Stimulated activated effector memory CD8-positive, alpha-beta T cell treated with anti-CD3 and anti-CD28 coated beads, Interleukin-12 subunit alpha, Interleukin-12 subunit beta, amount 100 ng/mL, for 72 hours (primary cell): ENCODE measurements around the gene HDAC6.
"Not testable (repeated sequence)": the region's sequence is repeated elsewhere in the genome, so short reads cannot be mapped to it uniquely, and the experiment has no call there.

Experiments used
- ATAC-seq: fragments of 150-1000 bp; cut with Tn5 transposase; 2 replicates; pipeline ENCODE4 v1.10.0; 2021
- DNase-seq, 2 donors: peaks; one replicate each; pipeline ENCODE4 v3.0.0; 2021 to 2022; ENCODE audit warnings: low spot score in 2 of 2
- H3K27ac Mint-ChIP-seq: one replicate; pipeline ENCODE4 v1.8.0; 2022; ENCODE audit warnings: mild to moderate bottlenecking, mixed read lengths
- H3K36me3 Mint-ChIP-seq: one replicate; pipeline ENCODE4 v1.8.0; 2022; ENCODE audit warnings: mild to moderate bottlenecking, mixed read lengths
- H3K4me1 Mint-ChIP-seq: one replicate; pipeline ENCODE4 v1.8.0; 2022; ENCODE audit warnings: mixed read lengths
- H3K4me3 Mint-ChIP-seq: one replicate; pipeline ENCODE4 v1.8.0; 2022; ENCODE audit warnings: mild to moderate bottlenecking, mixed read lengths
- H3K9me3 Mint-ChIP-seq: one replicate; pipeline ENCODE4 v1.8.0; 2022; ENCODE audit warnings: mixed read lengths

HDAC6 gene

GRCh38 chrX:48802089-48802904, 430 bp downstream of the HDAC6 start:
- Mint-ChIP-seq H3K4me1 (peaks cover 29% of the 10 kb centered on the region), H3K4me3 (peak overlapping the region; percentile 97), H3K27ac (peak overlapping the region; percentile 99), H3K36me3 (peaks cover 48% of the 10 kb centered on the region), H3K9me3 (no peaks in the 10 kb centered on the region)
- ATAC-seq (peak; percentile 66), DNase-seq (peak in 1 of 2 donors; percentile 49)

- peaks cover 48% of the 10 kb centered on the region for H3K36me3 Mint-ChIP-seq
- DNase-seq: no peak
- H3K9me3 Mint-ChIP-seq: no peaks in the 10 kb centered on the region
- peaks cover 29% of the 10 kb centered on the region for H3K4me1 Mint-ChIP-seq
- H3K27ac Mint-ChIP-seq: peak overlapping the region; percentile 99
- peak overlapping the region; percentile 97 for H3K4me3 Mint-ChIP-seq
- no peak for ATAC-seq
These were observed 986 bp downstream of the HDAC6 start for GRCh38 chrX:48802905-48803200.

GRCh38 chrX:48806081-48806480, 4.2 kb downstream of the HDAC6 start:
- DNase-seq (no peak), ATAC-seq (no peak)
- Mint-ChIP-seq H3K36me3 (peaks cover 50% of the 10 kb centered on the region), H3K27ac (peak overlapping the region; percentile 38), H3K4me3 (no peak overlapping the region), H3K4me1 (peaks cover 22% of the 10 kb centered on the region), H3K9me3 (no peaks in the 10 kb centered on the region)

- Mint-ChIP-seq H3K27ac (peak overlapping the region; percentile 17), H3K36me3 (peaks cover 25% of the 10 kb centered on the region), H3K9me3 (no peaks in the 10 kb centered on the region), H3K4me1 (no peaks in the 10 kb centered on the region), H3K4me3 (no peak overlapping the region)
- ATAC-seq (no peak), DNase-seq (no peak)
These were observed 11.8 kb downstream of the HDAC6 start for GRCh38 chrX:48813644-48814043.

- H3K27ac Mint-ChIP-seq: no peak overlapping the region
- no peak for ATAC-seq
- H3K4me1 Mint-ChIP-seq: no peaks in the 10 kb centered on the region
- no peak overlapping the region for H3K4me3 Mint-ChIP-seq
- peaks cover 25% of the 10 kb centered on the region for H3K36me3 Mint-ChIP-seq
- no peaks in the 10 kb centered on the region for H3K9me3 Mint-ChIP-seq
- DNase-seq: no peak
These were observed 12.9 kb downstream of the HDAC6 start for GRCh38 chrX:48814722-48815121.

GRCh38 chrX:48815266-48815665, 13.4 kb downstream of the HDAC6 start:
- no peak for DNase-seq
- no peak for ATAC-seq
- H3K36me3 Mint-ChIP-seq: peaks cover 22% of the 10 kb centered on the region
- H3K4me1 Mint-ChIP-seq: no peaks in the 10 kb centered on the region
- no peaks in the 10 kb centered on the region for H3K9me3 Mint-ChIP-seq
- peak overlapping the region; percentile 58 for H3K27ac Mint-ChIP-seq
- H3K4me3 Mint-ChIP-seq: no peak overlapping the region

GRCh38 chrX:48816014-48816810, 14.3 kb downstream of the HDAC6 start:
- DNase-seq (no peak), ATAC-seq (no peak)
- H3K27ac Mint-ChIP-seq: peak overlapping the region; percentile 58
- peaks cover 16% of the 10 kb centered on the region for H3K36me3 Mint-ChIP-seq
- no peaks in the 10 kb centered on the region for H3K9me3 Mint-ChIP-seq
- H3K4me3 Mint-ChIP-seq: no peak overlapping the region
- no peaks in the 10 kb centered on the region for H3K4me1 Mint-ChIP-seq

- no peak for ATAC-seq
- Mint-ChIP-seq H3K4me3 (no peak overlapping the region), H3K9me3 (no peaks in the 10 kb centered on the region), H3K36me3 (peaks cover 14% of the 10 kb centered on the region), H3K4me1 (no peaks in the 10 kb centered on the region), H3K27ac (no peak overlapping the region)
- no peak for DNase-seq
These were observed 16.2 kb downstream of the HDAC6 start for GRCh38 chrX:48818098-48818497.

- DNase-seq (no peak), ATAC-seq (no peak)
- H3K4me3 Mint-ChIP-seq: no peak overlapping the region
- H3K27ac Mint-ChIP-seq: no peak overlapping the region
- peaks cover 14% of the 10 kb centered on the region for H3K36me3 Mint-ChIP-seq
- H3K4me1 Mint-ChIP-seq: no peaks in the 10 kb centered on the region
- no peaks in the 10 kb centered on the region for H3K9me3 Mint-ChIP-seq
These were observed 17.0 kb downstream of the HDAC6 start for GRCh38 chrX:48818866-48819265.

GRCh38 chrX:48819394-48819793, 17.5 kb downstream of the HDAC6 start:
- not testable (repeated sequence) for ATAC-seq, H3K27ac Mint-ChIP-seq, H3K9me3 Mint-ChIP-seq, DNase-seq, H3K4me3 Mint-ChIP-seq, H3K4me1 Mint-ChIP-seq
- H3K36me3 Mint-ChIP-seq: peaks cover 16% of the 10 kb centered on the region

GRCh38 chrX:48823053-48823452, 21.2 kb downstream of the HDAC6 start:
- Mint-ChIP-seq H3K27ac (no peak overlapping the region), H3K36me3 (peaks cover 11% of the 10 kb centered on the region), H3K4me3 (no peak overlapping the region), H3K9me3 (no peaks in the 10 kb centered on the region), H3K4me1 (peaks cover 6% of the 10 kb centered on the region)
- DNase-seq: no peak
- no peak for ATAC-seq

- ATAC-seq (no peak), DNase-seq (no peak)
- Mint-ChIP-seq H3K9me3 (no peaks in the 10 kb centered on the region), H3K27ac (no peak overlapping the region), H3K36me3 (peaks cover 11% of the 10 kb centered on the region), H3K4me3 (no peak overlapping the region), H3K4me1 (peaks cover 6% of the 10 kb centered on the region)
These were observed 22.2 kb downstream of the HDAC6 start for GRCh38 chrX:48824066-48824465.

GRCh38 chrX:48826135-48826875, 24.4 kb downstream of the HDAC6 start, which contains the start of gene ERAS:
TSS of gene ERAS (plus strand) at chrX:48826513. CDS start at chrX:48829124, 2,611 bp downstream.
- H3K9me3 Mint-ChIP-seq: no peaks in the 10 kb centered on the region
- ATAC-seq (peak; percentile 42), DNase-seq (no peak)
- peaks cover 7% of the 10 kb centered on the region for H3K36me3 Mint-ChIP-seq
- peak within 1 kb of the TSS; percentile 66 for H3K4me3 Mint-ChIP-seq
- no peak within 1 kb of the TSS for H3K27ac Mint-ChIP-seq
- H3K4me1 Mint-ChIP-seq: peaks cover 6% of the 10 kb centered on the region

GRCh38 chrX:48826876-48827653, 25.2 kb downstream of the HDAC6 start:
- ATAC-seq: no peak
- Mint-ChIP-seq H3K9me3 (no peaks in the 10 kb centered on the region), H3K27ac (no peak overlapping the region), H3K4me3 (peak overlapping the region; percentile 66), H3K4me1 (peaks cover 6% of the 10 kb centered on the region), H3K36me3 (peaks cover 6% of the 10 kb centered on the region)
- no peak for DNase-seq

- H3K27ac Mint-ChIP-seq: no peak overlapping the region
- peaks cover 6% of the 10 kb centered on the region for H3K4me1 Mint-ChIP-seq
- DNase-seq: no peak
- peak overlapping the region; percentile 66 for H3K4me3 Mint-ChIP-seq
- H3K9me3 Mint-ChIP-seq: no peaks in the 10 kb centered on the region
- H3K36me3 Mint-ChIP-seq: peaks cover 6% of the 10 kb centered on the region
- no peak for ATAC-seq
These were observed 25.7 kb downstream of the HDAC6 start for GRCh38 chrX:48827654-48827968.
